ENCODE results near the gene DNAI4.
"Not testable (repeated sequence)": the region's sequence is repeated elsewhere in the genome, so short reads cannot be mapped to it uniquely, and the experiment has no call there.

DNAI4 gene

GRCh38 chr1:66785800-66786199 is 138.9 kb downstream of the DNAI4 start:
- not testable (repeated sequence) for H3K9me3 ChIP-seq (ENCODE audit: control insufficient read depth in 2 of 2, low read length in 2 of 2); H3K4me3 ChIP-seq (ENCODE audit: low read length in 2 of 2); H3K36me3 ChIP-seq (ENCODE audit: control insufficient read depth in 2 of 2, insufficient read depth in 2 of 2, low read length in 2 of 2); H3K27ac ChIP-seq (ENCODE audit: low read length); H3K9ac ChIP-seq (ENCODE audit: low read length in 2 of 2); H3K27me3 ChIP-seq (ENCODE audit: control insufficient read depth in 1 of 2, insufficient read depth in 2 of 2, low read length in 2 of 2); H3K4me1 ChIP-seq (ENCODE audit: control insufficient read depth, insufficient read depth, low read length)

- no peak overlapping the region for H3K9ac ChIP-seq (ENCODE audit: low read length in 2 of 2)
- no peaks in the 10 kb centered on the region for H3K9me3 ChIP-seq (ENCODE audit: control insufficient read depth in 2 of 2, low read length in 2 of 2)
These were observed 145.1 kb downstream of the DNAI4 start for GRCh38 chr1:66779475-66780078.

GRCh38 chr1:66778969-66779368 is 145.7 kb downstream of the DNAI4 start:
- no peaks in the 10 kb centered on the region for H3K9me3 ChIP-seq (ENCODE audit: control insufficient read depth in 2 of 2, low read length in 2 of 2)
- H3K4me3 ChIP-seq (ENCODE audit: low read length in 2 of 2): no peak overlapping the region
- H3K4me1 ChIP-seq (ENCODE audit: control insufficient read depth, insufficient read depth, low read length): no peaks in the 10 kb centered on the region
- H3K9ac ChIP-seq (ENCODE audit: low read length in 2 of 2): no peak overlapping the region
- no peak overlapping the region for H3K27ac ChIP-seq (ENCODE audit: low read length)
- no peaks in the 10 kb centered on the region for H3K27me3 ChIP-seq (ENCODE audit: control insufficient read depth in 1 of 2, insufficient read depth in 2 of 2, low read length in 2 of 2)
- no peaks in the 10 kb centered on the region for H3K36me3 ChIP-seq (ENCODE audit: control insufficient read depth in 2 of 2, insufficient read depth in 2 of 2, low read length in 2 of 2)

More at GRCh38 chr1:66779475-66780078, 145.1 kb downstream of the DNAI4 start:
- H3K4me1 ChIP-seq (ENCODE audit: control insufficient read depth, insufficient read depth, low read length): no peaks in the 10 kb centered on the region
- no peak overlapping the region for H3K27ac ChIP-seq (ENCODE audit: low read length)
- H3K36me3 ChIP-seq (ENCODE audit: control insufficient read depth in 2 of 2, insufficient read depth in 2 of 2, low read length in 2 of 2): no peaks in the 10 kb centered on the region
- H3K4me3 ChIP-seq (ENCODE audit: low read length in 2 of 2): no peak overlapping the region
- H3K27me3 ChIP-seq (ENCODE audit: control insufficient read depth in 1 of 2, insufficient read depth in 2 of 2, low read length in 2 of 2): no peaks in the 10 kb centered on the region

GRCh38 chr1:66778266-66778665 is 146.4 kb downstream of the DNAI4 start:
- H3K4me3 ChIP-seq (ENCODE audit: low read length in 2 of 2): no peak overlapping the region
- H3K9me3 ChIP-seq (ENCODE audit: control insufficient read depth in 2 of 2, low read length in 2 of 2): no peaks in the 10 kb centered on the region
- H3K4me1 ChIP-seq (ENCODE audit: control insufficient read depth, insufficient read depth, low read length): no peaks in the 10 kb centered on the region
- H3K9ac ChIP-seq (ENCODE audit: low read length in 2 of 2): no peak overlapping the region
- no peak overlapping the region for H3K27ac ChIP-seq (ENCODE audit: low read length)
- no peaks in the 10 kb centered on the region for H3K27me3 ChIP-seq (ENCODE audit: control insufficient read depth in 1 of 2, insufficient read depth in 2 of 2, low read length in 2 of 2)
- H3K36me3 ChIP-seq (ENCODE audit: control insufficient read depth in 2 of 2, insufficient read depth in 2 of 2, low read length in 2 of 2): no peaks in the 10 kb centered on the region

GRCh38 chr1:66777831-66778230 is 146.8 kb downstream of the DNAI4 start:
- Histone ChIP-seq H3K4me3 (ENCODE audit: low read length in 2 of 2) (no peak overlapping the region), H3K27me3 (ENCODE audit: control insufficient read depth in 1 of 2, insufficient read depth in 2 of 2, low read length in 2 of 2) (no peaks in the 10 kb centered on the region), H3K27ac (ENCODE audit: low read length) (no peak overlapping the region), H3K36me3 (ENCODE audit: control insufficient read depth in 2 of 2, insufficient read depth in 2 of 2, low read length in 2 of 2) (no peaks in the 10 kb centered on the region), H3K9ac (ENCODE audit: low read length in 2 of 2) (no peak overlapping the region), H3K9me3 (ENCODE audit: control insufficient read depth in 2 of 2, low read length in 2 of 2) (no peaks in the 10 kb centered on the region), H3K4me1 (ENCODE audit: control insufficient read depth, insufficient read depth, low read length) (no peaks in the 10 kb centered on the region)

- Histone ChIP-seq H3K9me3 (ENCODE audit: control insufficient read depth in 2 of 2, low read length in 2 of 2) (no peaks in the 10 kb centered on the region), H3K36me3 (ENCODE audit: control insufficient read depth in 2 of 2, insufficient read depth in 2 of 2, low read length in 2 of 2) (no peaks in the 10 kb centered on the region), H3K9ac (ENCODE audit: low read length in 2 of 2) (no peak overlapping the region), H3K4me1 (ENCODE audit: control insufficient read depth, insufficient read depth, low read length) (no peaks in the 10 kb centered on the region), H3K27me3 (ENCODE audit: control insufficient read depth in 1 of 2, insufficient read depth in 2 of 2, low read length in 2 of 2) (no peaks in the 10 kb centered on the region), H3K4me3 (ENCODE audit: low read length in 2 of 2) (no peak overlapping the region), H3K27ac (ENCODE audit: low read length) (no peak overlapping the region)
These were observed 149.0 kb downstream of the DNAI4 start for GRCh38 chr1:66775646-66776045.

- H3K27ac ChIP-seq (ENCODE audit: low read length): no peak overlapping the region
- no peaks in the 10 kb centered on the region for H3K4me1 ChIP-seq (ENCODE audit: control insufficient read depth, insufficient read depth, low read length)
- no peak overlapping the region for H3K4me3 ChIP-seq (ENCODE audit: low read length in 2 of 2)
- H3K27me3 ChIP-seq (ENCODE audit: control insufficient read depth in 1 of 2, insufficient read depth in 2 of 2, low read length in 2 of 2): no peaks in the 10 kb centered on the region
- H3K9me3 ChIP-seq (ENCODE audit: control insufficient read depth in 2 of 2, low read length in 2 of 2): no peaks in the 10 kb centered on the region
- no peak overlapping the region for H3K9ac ChIP-seq (ENCODE audit: low read length in 2 of 2)
- no peaks in the 10 kb centered on the region for H3K36me3 ChIP-seq (ENCODE audit: control insufficient read depth in 2 of 2, insufficient read depth in 2 of 2, low read length in 2 of 2)
These were observed 150.2 kb downstream of the DNAI4 start for GRCh38 chr1:66774438-66774837.

GRCh38 chr1:66773227-66773626 is 151.4 kb downstream of the DNAI4 start:
- Histone ChIP-seq H3K4me3 (ENCODE audit: low read length in 2 of 2) (no peak overlapping the region), H3K27ac (ENCODE audit: low read length) (no peak overlapping the region), H3K27me3 (ENCODE audit: control insufficient read depth in 1 of 2, insufficient read depth in 2 of 2, low read length in 2 of 2) (no peaks in the 10 kb centered on the region), H3K9me3 (ENCODE audit: control insufficient read depth in 2 of 2, low read length in 2 of 2) (no peaks in the 10 kb centered on the region), H3K36me3 (ENCODE audit: control insufficient read depth in 2 of 2, insufficient read depth in 2 of 2, low read length in 2 of 2) (no peaks in the 10 kb centered on the region), H3K4me1 (ENCODE audit: control insufficient read depth, insufficient read depth, low read length) (no peaks in the 10 kb centered on the region), H3K9ac (ENCODE audit: low read length in 2 of 2) (no peak overlapping the region)

- Histone ChIP-seq H3K4me3 (ENCODE audit: low read length in 2 of 2) (no peak overlapping the region), H3K9me3 (ENCODE audit: control insufficient read depth in 2 of 2, low read length in 2 of 2) (no peaks in the 10 kb centered on the region), H3K27me3 (ENCODE audit: control insufficient read depth in 1 of 2, insufficient read depth in 2 of 2, low read length in 2 of 2) (no peaks in the 10 kb centered on the region), H3K9ac (ENCODE audit: low read length in 2 of 2) (no peak overlapping the region), H3K36me3 (ENCODE audit: control insufficient read depth in 2 of 2, insufficient read depth in 2 of 2, low read length in 2 of 2) (no peaks in the 10 kb centered on the region), H3K27ac (ENCODE audit: low read length) (no peak overlapping the region), H3K4me1 (ENCODE audit: control insufficient read depth, insufficient read depth, low read length) (no peaks in the 10 kb centered on the region)
These were observed 154.0 kb downstream of the DNAI4 start for GRCh38 chr1:66770694-66771093.

GRCh38 chr1:66770240-66770639 is 154.4 kb downstream of the DNAI4 start:
- H3K27ac ChIP-seq (ENCODE audit: low read length): no peak overlapping the region
- no peaks in the 10 kb centered on the region for H3K27me3 ChIP-seq (ENCODE audit: control insufficient read depth in 1 of 2, insufficient read depth in 2 of 2, low read length in 2 of 2)
- no peaks in the 10 kb centered on the region for H3K4me1 ChIP-seq (ENCODE audit: control insufficient read depth, insufficient read depth, low read length)
- no peak overlapping the region for H3K9ac ChIP-seq (ENCODE audit: low read length in 2 of 2)
- no peak overlapping the region for H3K4me3 ChIP-seq (ENCODE audit: low read length in 2 of 2)
- no peaks in the 10 kb centered on the region for H3K36me3 ChIP-seq (ENCODE audit: control insufficient read depth in 2 of 2, insufficient read depth in 2 of 2, low read length in 2 of 2)
- no peaks in the 10 kb centered on the region for H3K9me3 ChIP-seq (ENCODE audit: control insufficient read depth in 2 of 2, low read length in 2 of 2)

- H3K9ac ChIP-seq (ENCODE audit: low read length in 2 of 2): no peak overlapping the region
- no peak overlapping the region for H3K4me3 ChIP-seq (ENCODE audit: low read length in 2 of 2)
- no peaks in the 10 kb centered on the region for H3K27me3 ChIP-seq (ENCODE audit: control insufficient read depth in 1 of 2, insufficient read depth in 2 of 2, low read length in 2 of 2)
- no peaks in the 10 kb centered on the region for H3K36me3 ChIP-seq (ENCODE audit: control insufficient read depth in 2 of 2, insufficient read depth in 2 of 2, low read length in 2 of 2)
- H3K27ac ChIP-seq (ENCODE audit: low read length): no peak overlapping the region
- H3K9me3 ChIP-seq (ENCODE audit: control insufficient read depth in 2 of 2, low read length in 2 of 2): no peaks in the 10 kb centered on the region
- no peaks in the 10 kb centered on the region for H3K4me1 ChIP-seq (ENCODE audit: control insufficient read depth, insufficient read depth, low read length)
These were observed 155.0 kb downstream of the DNAI4 start for GRCh38 chr1:66769512-66770229.
